Stimulated activated effector memory CD8-positive, alpha-beta T cell treated with anti-CD3 and anti-CD28 coated beads, Interleukin-12 subunit alpha, Interleukin-12 subunit beta, amount 100 ng/mL, for 72 hours (primary cell): ENCODE results near the gene ISG20.
A peak's percentile ranks its signal among the peaks of the same experiment; 100 is the strongest.
"Not testable (repeated sequence)": the region's sequence is repeated elsewhere in the genome, so short reads cannot be mapped to it uniquely, and the experiment has no call there.

Experiments
- ATAC-seq: fragments of 150-1000 bp; cut with Tn5 transposase; 2 replicates; pipeline ENCODE4 v1.10.0; 2021
- DNase-seq, 2 donors: peaks; one replicate each; pipeline ENCODE4 v3.0.0; 2021 to 2022; ENCODE audit warnings: low spot score in 2 of 2
- H3K27ac Mint-ChIP-seq: one replicate; pipeline ENCODE4 v1.8.0; 2022; ENCODE audit warnings: mild to moderate bottlenecking, mixed read lengths
- H3K36me3 Mint-ChIP-seq: one replicate; pipeline ENCODE4 v1.8.0; 2022; ENCODE audit warnings: mild to moderate bottlenecking, mixed read lengths
- H3K4me1 Mint-ChIP-seq: one replicate; pipeline ENCODE4 v1.8.0; 2022; ENCODE audit warnings: mixed read lengths
- H3K4me3 Mint-ChIP-seq: one replicate; pipeline ENCODE4 v1.8.0; 2022; ENCODE audit warnings: mild to moderate bottlenecking, mixed read lengths
- H3K9me3 Mint-ChIP-seq: one replicate; pipeline ENCODE4 v1.8.0; 2022; ENCODE audit warnings: mixed read lengths

ISG20 gene

DNA sequence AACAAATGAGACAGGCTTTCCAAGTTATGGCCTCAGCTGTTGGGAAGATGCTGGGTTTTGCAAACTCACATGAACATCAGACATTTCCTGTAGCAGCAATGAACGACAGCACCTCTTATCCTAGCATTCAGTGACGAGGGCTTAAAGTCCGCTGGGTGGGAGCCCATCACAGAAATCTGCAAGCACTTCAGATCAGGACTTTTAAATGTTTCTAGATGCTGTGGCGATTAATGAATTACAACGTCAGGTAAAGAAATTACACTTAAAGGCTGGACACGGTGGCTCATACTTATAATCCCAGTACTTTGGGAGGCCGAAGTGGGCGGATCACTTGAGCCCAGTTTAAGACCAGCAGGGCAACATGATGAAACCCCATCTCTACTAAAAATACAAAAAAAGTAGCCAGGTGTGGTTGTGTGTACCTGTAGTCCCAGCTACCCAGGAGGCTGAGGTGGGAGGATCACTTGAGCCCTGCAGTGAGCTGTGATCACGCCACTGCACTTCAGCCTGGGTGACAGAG lies 13.8 kb upstream of the ISG20 start:
- H3K9me3 Mint-ChIP-seq, result no peaks in the 10 kb centered on the region
- H3K4me3 Mint-ChIP-seq, result peak overlapping the region; percentile 84
- no peak overlapping the region for H3K27ac Mint-ChIP-seq
- no peak for DNase-seq
- H3K4me1 Mint-ChIP-seq, result peaks cover 63% of the 10 kb centered on the region
- peaks cover 95% of the 10 kb centered on the region for H3K36me3 Mint-ChIP-seq
- ATAC-seq, result no peak

DNA sequence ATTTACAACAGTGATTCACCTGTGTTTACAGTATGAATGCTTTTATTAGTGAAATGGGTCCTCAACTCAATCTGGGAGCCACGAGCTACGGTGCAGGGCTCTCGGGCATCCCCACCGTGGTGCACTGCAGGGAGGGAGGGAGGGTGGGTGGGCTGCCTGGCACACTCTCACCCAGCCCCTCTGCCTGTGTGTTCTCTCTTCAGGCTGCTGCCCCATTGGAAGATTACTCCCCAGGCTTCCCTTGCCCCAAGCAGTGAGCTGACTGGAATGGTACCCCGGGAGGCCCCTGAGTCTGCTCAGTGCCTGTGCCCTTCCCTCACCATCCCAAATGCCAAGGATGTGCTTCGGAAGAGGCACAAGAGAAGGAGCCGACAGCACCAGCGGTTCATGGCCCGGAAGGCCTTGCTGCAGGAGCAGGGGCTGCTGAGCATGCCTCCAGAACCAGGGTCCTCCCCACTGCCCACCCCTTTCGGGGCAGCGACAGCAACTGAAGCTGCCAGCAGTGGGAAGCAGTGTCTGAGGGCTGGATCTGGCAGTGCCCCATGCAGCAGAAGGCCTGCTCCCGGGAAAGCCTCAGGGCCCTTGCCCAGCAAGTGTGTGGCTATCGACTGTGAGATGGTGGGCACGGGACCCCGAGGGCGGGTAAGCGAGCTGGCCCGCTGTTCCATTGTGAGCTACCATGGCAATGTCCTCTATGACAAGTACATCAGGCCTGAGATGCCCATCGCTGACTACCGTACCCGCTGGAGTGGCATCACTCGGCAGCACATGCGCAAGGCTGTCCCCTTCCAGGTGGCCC lies 12.7 kb upstream of the ISG20 start:
- no peak for ATAC-seq
- peaks cover 100% of the 10 kb centered on the region for H3K36me3 Mint-ChIP-seq

GRCh38 chr15:88627463-88627862 lies 11.4 kb upstream of the ISG20 start:
- Mint-ChIP-seq H3K36me3 (peaks cover 99% of the 10 kb centered on the region), H3K4me1 (peaks cover 66% of the 10 kb centered on the region), H3K4me3 (peak overlapping the region; percentile 3), H3K9me3 (no peaks in the 10 kb centered on the region), H3K27ac (peak overlapping the region; percentile 36)
- ATAC-seq (peak; percentile 55), DNase-seq (no peak)

More for the DNA sequence above, 12.7 kb upstream of the ISG20 start:
- Mint-ChIP-seq H3K9me3 (no peaks in the 10 kb centered on the region), H3K4me1 (peaks cover 72% of the 10 kb centered on the region), H3K27ac (peak overlapping the region; percentile 36), H3K4me3 (peak overlapping the region; percentile 84)
- DNase-seq, result no peak

DNA sequence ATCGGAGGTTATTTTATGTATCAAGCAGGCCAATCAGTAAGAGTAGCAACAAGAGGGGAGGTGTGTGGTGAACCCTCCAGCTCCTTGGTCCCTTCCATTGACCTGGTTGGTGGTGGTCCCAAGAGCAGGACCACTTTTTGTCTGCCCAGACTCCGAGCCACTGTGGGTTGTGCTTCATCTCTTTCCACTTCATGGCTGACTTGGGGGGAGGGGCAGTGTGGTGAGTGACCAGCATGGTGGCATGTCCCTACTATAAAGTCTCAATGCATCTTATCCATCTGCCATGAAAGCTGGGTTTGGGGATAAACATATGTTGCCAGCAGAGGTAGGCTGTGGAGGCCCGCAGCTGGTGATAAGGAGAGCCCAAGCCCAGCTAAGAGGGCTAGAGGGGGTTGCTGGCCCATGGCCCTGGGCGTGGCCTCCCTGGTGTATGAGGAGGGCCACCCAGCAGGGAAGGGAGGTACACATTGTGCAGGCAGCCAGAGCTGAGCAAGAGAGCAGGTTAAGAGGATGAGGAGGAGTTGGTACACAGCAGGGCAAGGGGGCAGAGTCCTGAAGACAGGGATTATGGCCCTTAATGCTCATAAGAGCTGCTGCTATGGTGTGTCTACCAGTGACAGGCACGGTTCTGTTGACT lies 10.7 kb upstream of the ISG20 start:
- H3K9me3 Mint-ChIP-seq, result no peaks in the 10 kb centered on the region
- no peak for DNase-seq
- ATAC-seq, result no peak
- H3K4me3 Mint-ChIP-seq, result no peak overlapping the region
- peaks cover 99% of the 10 kb centered on the region for H3K36me3 Mint-ChIP-seq
- peak overlapping the region; percentile 36 for H3K27ac Mint-ChIP-seq
- H3K4me1 Mint-ChIP-seq, result peaks cover 59% of the 10 kb centered on the region

- Mint-ChIP-seq H3K4me1 (peaks cover 50% of the 10 kb centered on the region), H3K4me3 (no peak overlapping the region), H3K36me3 (peaks cover 99% of the 10 kb centered on the region), H3K9me3 (no peaks in the 10 kb centered on the region), H3K27ac (no peak overlapping the region)
- DNase-seq (no peak), ATAC-seq (no peak)
These were observed 9.7 kb upstream of the ISG20 start for GRCh38 chr15:88629071-88629470.

- peak overlapping the region; percentile 95 for H3K27ac Mint-ChIP-seq
- DNase-seq, result no peak
- H3K9me3 Mint-ChIP-seq, result no peaks in the 10 kb centered on the region
- H3K36me3 Mint-ChIP-seq, result peaks cover 99% of the 10 kb centered on the region
- peak; percentile 47 for ATAC-seq
- H3K4me3 Mint-ChIP-seq, result peak overlapping the region; percentile 41
- peaks cover 43% of the 10 kb centered on the region for H3K4me1 Mint-ChIP-seq
These were observed 8.6 kb upstream of the ISG20 start for GRCh38 chr15:88630141-88630721.

GRCh38 chr15:88630798-88631463 lies 7.9 kb upstream of the ISG20 start:
- H3K9me3 Mint-ChIP-seq, result no peaks in the 10 kb centered on the region
- H3K4me1 Mint-ChIP-seq, result peaks cover 48% of the 10 kb centered on the region
- DNase-seq (no peak), ATAC-seq (no peak)
- no peak overlapping the region for H3K4me3 Mint-ChIP-seq
- peaks cover 99% of the 10 kb centered on the region for H3K36me3 Mint-ChIP-seq
- H3K27ac Mint-ChIP-seq, result peak overlapping the region; percentile 95

DNA sequence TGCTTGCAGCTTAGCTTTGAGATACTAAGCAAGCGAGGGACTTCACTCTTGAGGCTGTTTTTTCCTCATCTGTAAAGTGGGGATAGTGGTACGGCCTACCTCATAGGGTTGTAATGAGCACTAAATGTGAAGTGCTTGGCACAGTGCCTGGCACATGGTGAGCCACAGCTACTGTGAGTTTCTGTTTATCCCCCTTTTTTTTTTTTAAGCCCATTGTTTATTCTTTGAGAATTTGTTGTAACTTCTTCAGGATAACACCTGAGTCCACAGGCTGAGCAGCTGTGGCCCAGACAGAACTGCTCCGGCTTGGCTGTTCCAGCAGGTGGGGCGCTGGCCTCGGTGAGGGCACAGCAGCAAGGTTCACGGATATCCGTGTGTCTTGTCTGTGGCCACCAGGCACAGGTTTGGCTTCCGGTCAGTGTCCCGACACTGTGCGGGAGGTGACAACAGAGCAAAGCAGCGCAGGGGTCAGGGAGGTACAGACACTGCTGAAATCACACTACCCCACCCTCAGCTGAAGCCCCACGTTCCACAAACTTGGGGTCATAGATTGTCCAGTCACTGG lies 7.3 kb upstream of the ISG20 start:
- DNase-seq (no peak), ATAC-seq (no peak)
- Mint-ChIP-seq H3K9me3 (no peaks in the 10 kb centered on the region), H3K36me3 (peaks cover 99% of the 10 kb centered on the region), H3K27ac (peak overlapping the region; percentile 56), H3K4me3 (no peak overlapping the region), H3K4me1 (peaks cover 54% of the 10 kb centered on the region)

DNA sequence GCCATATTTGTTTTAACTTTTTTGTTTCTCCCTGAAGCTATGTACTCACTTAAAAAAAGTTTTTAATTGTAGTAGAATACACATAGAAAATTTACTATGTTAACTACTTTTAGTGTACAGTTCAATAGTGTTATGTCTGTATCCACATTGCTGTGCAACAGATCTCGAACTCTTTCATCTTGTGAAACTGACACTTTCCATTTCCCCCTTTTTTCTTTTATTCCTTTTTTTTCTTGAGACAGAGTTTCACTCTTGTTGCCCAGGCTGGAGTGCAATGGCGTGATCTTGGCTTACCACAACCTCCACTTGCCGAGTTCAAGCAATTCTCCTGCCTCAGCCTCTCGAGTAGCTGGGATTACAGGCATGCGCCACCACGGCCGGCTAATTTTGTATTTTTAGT lies 6.0 kb upstream of the ISG20 start:
- peaks cover 94% of the 10 kb centered on the region for H3K36me3 Mint-ChIP-seq
- H3K4me3 Mint-ChIP-seq, H3K9me3 Mint-ChIP-seq, ATAC-seq, DNase-seq: not testable (repeated sequence)
- H3K4me1 Mint-ChIP-seq, result peaks cover 57% of the 10 kb centered on the region
- peak overlapping the region; percentile 57 for H3K27ac Mint-ChIP-seq

- peak overlapping the region; percentile 56 for H3K27ac Mint-ChIP-seq
- H3K36me3 Mint-ChIP-seq, result peaks cover 89% of the 10 kb centered on the region
- ATAC-seq (no peak), DNase-seq (no peak)
- H3K9me3 Mint-ChIP-seq, result no peaks in the 10 kb centered on the region
- H3K4me3 Mint-ChIP-seq, result no peak overlapping the region
- peaks cover 57% of the 10 kb centered on the region for H3K4me1 Mint-ChIP-seq
These were observed 4.4 kb upstream of the ISG20 start for GRCh38 chr15:88634449-88634848.

- Mint-ChIP-seq H3K36me3 (peaks cover 89% of the 10 kb centered on the region), H3K4me3 (peak overlapping the region; percentile 81), H3K27ac (no peak overlapping the region), H3K9me3 (no peaks in the 10 kb centered on the region), H3K4me1 (peaks cover 57% of the 10 kb centered on the region)
- no peak for DNase-seq
- peak; percentile 36 for ATAC-seq
These were observed 3.5 kb upstream of the ISG20 start for GRCh38 chr15:88635318-88635717.

GRCh38 chr15:88636050-88636449 lies 2.8 kb upstream of the ISG20 start:
- H3K4me1 Mint-ChIP-seq, result peaks cover 55% of the 10 kb centered on the region
- H3K9me3 Mint-ChIP-seq, result no peaks in the 10 kb centered on the region
- ATAC-seq, result no peak
- DNase-seq, result no peak
- peak overlapping the region; percentile 94 for H3K27ac Mint-ChIP-seq
- H3K4me3 Mint-ChIP-seq, result peak overlapping the region; percentile 81
- peaks cover 86% of the 10 kb centered on the region for H3K36me3 Mint-ChIP-seq

DNA sequence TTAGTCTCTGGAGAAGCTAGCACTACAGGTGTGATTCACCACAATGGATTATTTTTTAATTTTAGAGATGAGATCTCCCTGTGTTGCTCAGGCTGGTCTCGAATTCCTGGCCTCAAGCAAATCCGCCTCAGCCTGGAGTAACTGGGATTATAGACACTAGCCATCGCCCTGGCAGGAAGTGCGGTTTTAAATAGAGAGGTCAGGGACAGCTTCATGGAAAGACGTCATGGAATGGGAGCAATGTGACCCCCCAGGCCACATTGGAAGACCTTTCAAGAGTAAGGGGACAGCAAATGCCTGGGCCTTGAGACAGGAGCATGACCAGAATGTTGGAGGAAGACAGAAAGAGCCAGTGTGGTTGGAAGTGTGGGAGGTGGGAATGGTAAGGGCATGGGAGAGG lies 2.2 kb upstream of the ISG20 start:
- DNase-seq (no peak), ATAC-seq (no peak)
- peak overlapping the region; percentile 94 for H3K27ac Mint-ChIP-seq
- H3K4me1 Mint-ChIP-seq, result peaks cover 55% of the 10 kb centered on the region
- H3K9me3 Mint-ChIP-seq, result no peaks in the 10 kb centered on the region
- H3K4me3 Mint-ChIP-seq, result peak overlapping the region; percentile 81
- peaks cover 83% of the 10 kb centered on the region for H3K36me3 Mint-ChIP-seq

GRCh38 chr15:88637436-88637835 lies 1.4 kb upstream of the ISG20 start:
- DNase-seq (no peak), ATAC-seq (no peak)
- H3K36me3 Mint-ChIP-seq, result peaks cover 84% of the 10 kb centered on the region
- peak overlapping the region; percentile 94 for H3K27ac Mint-ChIP-seq
- H3K9me3 Mint-ChIP-seq, result no peaks in the 10 kb centered on the region
- peaks cover 60% of the 10 kb centered on the region for H3K4me1 Mint-ChIP-seq
- peak overlapping the region; percentile 81 for H3K4me3 Mint-ChIP-seq
